ENCODE data around the gene LTBP1.

- TF ChIP-seq EP300 (IDR thresholded peaks at IDR 0.05; ENCODE audit: low read depth): no peak
- no peak for TF ChIP-seq CTCF (IDR thresholded peaks at IDR 0.05)
- no peak for TF ChIP-seq POLR2A (IDR thresholded peaks at IDR 0.05)
These were observed 266.9 kb downstream of the LTBP1 start for GRCh38 chr2:33213648-33214047.

All from transverse colon (tissue), 3 donors.